HG03097 (cell line): Measurements from ENCODE around the gene SLC7A7.
"Not testable (repeated sequence)": the region's sequence is repeated elsewhere in the genome, so short reads cannot be mapped to it uniquely, and the experiment has no call there.

Experiments used
- ATAC-seq: cut with Tn5 transposase; IDR thresholded peaks from one replicate; pipeline ENCODE4 v1.9.1; 2021; ENCODE audit not compliant: unreplicated experiment, low FRiP score

SLC7A7 gene

DNA sequence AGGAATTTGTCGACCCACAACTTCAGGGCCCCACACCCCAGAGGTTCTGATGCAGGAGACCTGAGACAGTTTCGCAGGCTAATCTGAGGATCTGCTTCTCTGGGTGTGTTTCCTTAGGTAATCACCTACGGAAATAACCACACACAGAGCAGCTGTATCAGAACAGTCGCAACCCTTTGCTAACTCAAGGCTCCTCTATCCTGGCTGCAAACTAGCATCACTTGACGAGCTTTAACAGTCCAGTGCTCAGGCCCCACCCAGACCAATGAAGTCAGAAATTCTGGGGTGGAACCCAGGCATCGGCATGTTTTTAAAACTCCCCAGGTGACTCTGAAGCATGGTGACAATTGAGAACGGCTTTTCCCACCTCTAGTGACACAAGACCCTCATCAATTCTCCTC, 20.7 kb downstream of the SLC7A7 start:
- peak; percentile 34 for ATAC-seq

DNA sequence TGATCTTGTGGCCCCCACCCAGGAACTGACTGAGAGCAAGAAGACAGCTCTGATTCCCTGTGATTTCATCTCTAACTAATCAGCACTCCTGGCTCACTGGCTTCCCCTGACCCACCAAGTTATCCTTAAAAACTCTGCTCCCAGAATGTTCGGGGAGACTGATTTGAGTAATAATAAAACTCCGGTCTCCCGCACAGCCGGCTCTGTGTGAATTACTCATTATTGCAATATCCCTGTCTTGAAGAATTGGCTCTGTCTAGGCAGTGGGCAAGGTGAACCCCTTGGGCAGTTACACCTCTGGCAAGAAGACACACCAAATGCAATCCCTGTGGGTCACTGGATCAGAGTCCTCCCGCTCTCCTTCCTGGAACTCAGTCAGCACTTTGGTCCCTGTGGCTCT, 21.3 kb downstream of the SLC7A7 start:
- ATAC-seq, result no peak

DNA sequence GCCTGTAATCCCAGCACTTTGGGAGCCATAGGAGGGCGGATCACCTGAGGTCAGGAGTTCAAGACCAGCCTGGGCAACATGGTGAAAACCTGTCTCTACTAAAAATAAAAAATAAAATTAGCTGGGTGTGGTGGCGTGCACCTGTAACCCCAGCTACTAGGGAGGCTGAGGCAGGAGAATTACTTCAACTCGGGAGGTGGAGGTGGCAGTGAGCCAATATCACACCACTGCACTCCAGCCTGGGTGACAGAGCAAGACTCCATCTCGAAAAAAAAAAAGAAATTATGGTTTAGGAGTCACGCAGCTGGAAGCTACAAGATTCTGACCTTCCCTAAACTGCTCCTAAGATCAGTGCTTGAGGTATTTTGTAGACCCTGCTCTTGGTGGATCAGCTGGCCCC, 21.7 kb downstream of the SLC7A7 start:
- not testable (repeated sequence) for ATAC-seq

DNA sequence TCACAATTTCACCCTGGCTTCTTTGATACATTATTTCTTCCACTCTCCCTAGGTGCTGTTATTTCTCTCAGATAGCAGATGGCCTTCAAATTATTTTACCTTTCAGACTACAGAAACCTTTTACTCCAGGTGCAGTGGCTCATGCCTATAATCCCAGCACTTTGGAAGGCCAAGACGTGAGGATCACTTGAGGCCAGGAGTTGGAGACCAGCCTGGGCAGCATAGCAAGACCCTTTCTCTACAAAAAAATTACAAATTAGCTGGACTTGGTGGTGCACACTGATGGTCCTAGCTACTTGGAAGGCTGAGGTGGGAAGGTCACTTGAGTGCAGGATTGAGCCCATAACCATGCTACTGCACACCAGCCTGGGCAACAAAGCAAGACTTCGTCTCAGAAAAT, 23.1 kb downstream of the SLC7A7 start:
- no peak for ATAC-seq

DNA sequence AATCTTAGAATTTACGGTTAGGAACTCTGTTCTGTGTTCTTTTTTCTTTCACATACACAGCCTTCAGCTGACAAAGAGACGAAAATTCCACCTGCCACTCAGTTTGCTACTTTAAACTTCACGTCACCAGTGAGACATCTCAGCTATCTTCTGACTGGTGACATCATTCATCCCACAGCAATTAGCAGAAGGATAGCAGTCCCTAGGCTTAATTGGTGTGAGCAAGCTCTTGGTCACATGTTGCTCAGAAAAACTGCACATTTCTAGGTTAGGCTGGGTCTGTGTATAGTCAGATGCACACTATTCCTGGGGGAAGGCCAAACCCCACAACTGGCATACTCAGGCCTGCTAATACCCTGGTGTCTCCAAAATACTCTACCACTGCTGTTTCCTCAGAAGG, 23.9 kb downstream of the SLC7A7 start:
- ATAC-seq, result no peak

DNA sequence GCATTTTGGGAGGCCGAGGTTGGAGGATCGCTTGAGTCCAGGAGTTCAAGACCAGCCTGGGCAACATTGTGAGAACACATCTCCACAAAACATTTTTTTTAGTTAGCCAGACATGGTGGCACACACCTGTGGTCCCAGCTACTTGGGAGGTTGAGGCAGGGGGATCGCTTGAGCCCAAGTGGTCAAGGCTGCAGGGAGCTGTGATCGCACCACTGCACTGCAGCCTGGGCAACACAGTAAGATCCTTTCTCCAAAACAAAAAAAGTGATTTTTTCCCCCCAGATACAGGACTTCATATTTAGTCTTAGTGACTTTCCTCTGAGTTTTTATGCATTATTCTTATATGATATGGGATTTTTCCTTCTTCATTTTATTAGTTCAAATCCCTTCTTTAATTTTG, 28.6 kb downstream of the SLC7A7 start:
- ATAC-seq, result no peak

DNA sequence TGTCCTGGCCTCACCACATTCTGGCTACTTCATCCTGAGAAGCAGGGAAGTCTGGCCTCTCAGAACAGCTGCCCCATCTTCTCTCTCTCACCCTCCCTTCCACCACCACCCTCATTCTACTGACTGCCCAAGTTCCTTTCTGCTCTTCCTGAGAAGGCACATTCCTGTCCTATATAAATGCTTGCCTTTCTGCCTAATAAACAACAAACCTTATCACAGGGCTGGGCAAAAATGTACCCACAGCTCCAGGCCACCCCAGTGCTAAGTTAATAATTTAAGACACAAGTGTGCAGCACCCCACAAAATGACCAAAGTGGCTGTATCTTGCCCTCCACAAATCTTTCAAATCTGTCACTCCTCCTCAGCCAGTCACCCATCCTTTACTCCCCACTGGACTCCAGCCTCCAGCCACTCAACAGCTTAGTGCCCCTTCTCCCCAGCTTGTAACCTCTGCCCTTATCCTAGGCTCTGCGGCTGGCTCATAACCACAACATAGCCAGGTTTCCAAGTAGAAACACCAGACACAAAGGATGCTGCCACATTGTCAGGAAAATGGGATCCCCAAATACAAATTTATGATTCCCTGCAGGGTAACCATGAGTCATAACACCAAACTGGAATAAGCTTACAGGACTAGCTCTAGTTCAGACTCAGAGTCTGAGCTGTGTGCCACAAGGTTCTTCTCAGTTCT, 33.8 kb downstream of the SLC7A7 start:
- no peak for ATAC-seq

DNA sequence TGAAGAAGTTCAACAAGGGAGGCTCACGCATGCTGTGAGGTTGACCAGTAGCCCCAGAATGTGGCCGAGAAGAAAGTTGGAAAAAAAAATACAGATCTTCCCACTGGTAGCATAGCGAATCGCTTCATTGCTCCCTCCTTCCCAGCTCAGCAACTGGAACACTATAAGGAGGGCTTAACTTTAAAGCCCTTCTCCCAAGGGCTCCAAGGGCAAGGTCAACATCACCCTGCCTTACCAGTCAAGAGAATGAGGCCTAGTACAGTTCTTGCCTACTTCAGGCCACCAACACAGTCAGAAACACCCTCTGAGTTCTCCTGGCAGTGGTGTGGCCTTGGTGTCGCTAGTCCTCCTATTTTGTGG, 34.3 kb downstream of the SLC7A7 start:
- ATAC-seq, result no peak

DNA sequence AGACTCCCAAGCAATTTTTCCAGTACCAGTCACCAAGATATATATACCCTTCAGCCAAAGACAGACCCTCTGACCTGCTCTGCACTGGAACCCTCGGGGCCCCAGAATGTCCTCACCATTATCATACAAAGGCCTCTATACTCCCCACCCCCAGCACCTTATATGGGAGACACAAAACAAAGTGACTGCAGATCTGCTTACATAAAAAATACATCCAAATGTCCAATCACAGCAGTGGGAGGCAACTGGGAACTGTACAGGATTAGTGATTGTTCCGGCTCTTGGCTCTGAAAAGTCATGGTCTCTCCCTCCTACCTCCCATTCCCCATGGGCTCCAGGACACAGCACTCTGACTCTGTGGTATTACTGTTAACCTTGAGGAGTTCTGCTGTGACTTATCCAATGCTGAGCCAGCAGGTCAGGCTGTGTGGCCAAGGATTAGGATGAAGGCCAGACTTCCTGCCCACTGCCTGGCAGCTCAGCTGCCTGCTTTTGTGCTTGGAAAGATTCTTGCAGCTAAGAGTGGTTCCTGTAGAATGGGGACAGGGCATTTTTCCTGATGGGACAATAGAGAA, 35.0 kb downstream of the SLC7A7 start:
- no peak for ATAC-seq

DNA sequence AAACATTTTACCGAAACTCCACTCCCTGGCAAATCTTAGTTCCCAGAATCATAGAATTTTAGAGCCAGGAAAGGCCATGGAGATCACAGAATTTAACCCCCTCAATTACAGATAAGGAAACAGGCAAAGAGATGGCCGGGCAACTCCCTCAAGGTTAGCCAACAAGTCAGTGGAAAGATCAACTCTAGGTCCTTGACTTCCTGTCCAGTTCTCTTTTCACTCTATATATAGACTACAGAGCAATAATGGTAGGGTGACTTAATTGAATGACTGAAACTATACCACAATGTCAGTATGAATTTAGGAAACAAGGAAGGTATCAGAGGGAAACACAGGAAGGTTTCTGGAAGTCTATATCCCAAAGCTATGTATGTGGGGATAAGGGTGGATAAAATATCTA, 37.2 kb downstream of the SLC7A7 start:
- no peak for ATAC-seq

DNA sequence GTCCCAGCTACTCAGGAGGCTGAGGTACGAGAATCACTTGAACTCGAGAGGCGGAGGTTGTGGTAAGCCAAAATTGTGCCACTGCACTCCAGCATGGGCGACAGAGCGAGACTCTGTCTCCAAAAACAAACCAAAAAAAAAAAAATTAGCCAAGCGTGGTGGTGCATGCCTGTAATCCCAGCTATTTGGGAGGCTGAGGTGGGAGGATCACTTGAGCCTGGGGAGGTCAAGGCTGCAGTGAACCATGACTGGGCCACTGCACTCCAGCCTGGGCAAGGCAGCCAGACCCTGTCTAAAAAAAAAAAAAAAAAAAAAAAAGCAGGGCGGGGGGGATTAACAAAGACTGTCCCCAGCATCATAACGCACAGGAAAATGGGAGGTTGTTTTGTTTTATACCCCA, 38.4 kb downstream of the SLC7A7 start:
- not testable (repeated sequence) for ATAC-seq

DNA sequence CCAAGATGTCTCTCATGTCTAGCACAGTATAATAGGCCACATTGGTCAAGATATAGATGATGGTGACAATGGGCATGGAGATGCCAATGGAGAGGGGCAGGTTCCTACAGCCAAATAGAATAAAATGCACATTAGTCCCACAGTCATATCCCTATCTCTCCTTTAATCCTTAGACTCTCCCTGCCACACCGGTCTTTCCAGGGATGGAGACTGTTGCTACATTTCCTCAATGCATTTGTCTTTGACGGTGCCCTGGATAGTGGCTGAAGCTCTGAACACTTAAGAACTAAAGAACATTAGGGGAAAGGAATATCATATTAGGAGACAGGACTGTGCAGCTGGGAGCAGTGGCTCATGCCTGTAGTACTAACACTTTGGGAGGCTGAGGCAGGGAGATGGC, 39.0 kb downstream of the SLC7A7 start:
- no peak for ATAC-seq

DNA sequence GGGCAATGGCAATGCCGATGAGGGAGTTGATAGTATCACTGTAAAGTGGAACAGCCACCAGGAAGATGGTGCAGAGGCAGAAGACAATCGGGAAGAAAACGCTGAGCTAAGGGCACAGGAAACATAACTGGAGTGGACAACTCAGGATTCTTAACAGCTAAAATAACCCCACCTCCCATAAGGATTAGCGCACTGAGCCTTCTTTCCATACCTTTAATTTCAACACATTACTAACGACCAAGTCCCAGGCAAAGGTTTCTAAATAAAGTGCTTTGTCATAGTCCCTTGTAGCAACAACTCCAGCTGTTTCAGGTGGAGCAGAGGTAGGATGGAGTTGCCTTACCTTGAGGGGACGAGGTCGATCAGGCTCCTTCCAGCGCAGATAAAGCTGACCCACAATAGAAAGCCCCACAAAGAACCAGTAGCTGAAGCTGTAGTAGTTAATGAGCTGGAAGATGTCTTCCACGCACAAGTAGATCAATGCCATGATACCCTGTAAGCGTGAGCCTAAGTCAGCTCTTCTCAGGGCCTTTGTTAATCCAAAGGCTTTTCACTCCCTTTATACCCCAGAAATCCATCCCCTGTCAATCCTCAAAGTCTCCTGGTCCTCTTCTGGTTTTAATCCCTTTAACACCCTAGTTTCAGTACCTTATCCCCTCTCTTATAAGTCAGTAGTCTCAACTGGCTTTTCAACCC, 41.1 kb downstream of the SLC7A7 start:
- ATAC-seq, result no peak

DNA sequence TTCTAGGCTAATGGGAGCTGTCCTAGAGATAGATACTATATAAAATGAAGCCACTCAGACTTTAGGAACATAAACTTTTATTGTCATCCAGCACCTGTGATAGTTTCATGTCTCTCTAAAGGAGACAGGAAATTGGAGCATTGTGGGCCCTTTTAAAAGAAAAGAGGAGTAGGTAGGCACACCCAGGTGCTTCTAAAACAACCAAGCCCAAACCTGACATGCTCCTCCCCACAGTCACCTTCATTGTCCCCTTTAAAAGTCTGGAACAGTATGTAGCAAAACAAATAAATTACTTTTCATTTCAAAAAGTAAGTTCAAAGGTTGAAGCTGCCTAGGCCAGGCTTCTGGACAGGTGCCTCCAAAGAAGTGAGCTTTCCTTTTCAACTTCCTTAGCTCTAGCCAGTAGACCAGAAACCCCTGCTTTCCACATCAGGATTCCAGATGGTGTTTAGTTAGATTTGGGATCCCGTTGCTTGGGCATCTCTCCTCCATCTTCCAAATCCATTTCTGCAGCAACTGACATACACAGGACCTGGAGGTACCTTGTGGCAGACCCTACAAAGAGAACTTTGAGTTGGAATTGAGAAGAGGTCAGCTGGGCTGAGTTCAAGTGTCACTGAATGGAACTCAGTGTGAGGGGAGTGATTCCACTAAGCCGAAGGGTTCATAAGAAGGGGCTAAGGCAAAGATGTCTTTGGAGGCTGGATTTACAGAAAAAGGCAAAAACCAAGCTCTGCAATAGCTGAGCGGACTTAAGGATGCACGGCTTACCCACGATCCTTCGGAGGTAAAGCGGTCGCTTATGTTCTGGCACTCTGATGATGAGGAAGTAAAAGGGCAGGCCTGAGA, 41.8 kb downstream of the SLC7A7 start:
- ATAC-seq, result no peak

DNA sequence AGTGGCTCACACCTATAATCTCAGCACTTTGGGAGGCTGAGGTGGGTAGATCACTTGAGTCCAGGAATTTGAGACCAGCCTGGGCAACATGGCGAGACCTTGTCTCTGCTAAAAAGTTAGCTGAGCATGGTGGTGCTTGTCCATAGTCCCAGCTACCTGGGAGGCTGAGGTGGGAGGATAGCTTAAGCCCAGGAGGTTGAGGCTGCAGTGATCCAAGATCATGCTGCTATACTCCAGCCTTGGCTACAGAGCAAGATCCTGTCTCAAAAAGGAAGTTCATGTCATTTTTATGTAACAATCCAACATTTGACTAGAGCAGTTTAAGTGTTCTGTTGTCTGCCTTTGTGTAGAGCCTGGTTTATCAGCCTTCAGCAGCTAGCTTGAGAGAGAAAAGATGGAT, 42.5 kb downstream of the SLC7A7 start:
- ATAC-seq, result no peak

DNA sequence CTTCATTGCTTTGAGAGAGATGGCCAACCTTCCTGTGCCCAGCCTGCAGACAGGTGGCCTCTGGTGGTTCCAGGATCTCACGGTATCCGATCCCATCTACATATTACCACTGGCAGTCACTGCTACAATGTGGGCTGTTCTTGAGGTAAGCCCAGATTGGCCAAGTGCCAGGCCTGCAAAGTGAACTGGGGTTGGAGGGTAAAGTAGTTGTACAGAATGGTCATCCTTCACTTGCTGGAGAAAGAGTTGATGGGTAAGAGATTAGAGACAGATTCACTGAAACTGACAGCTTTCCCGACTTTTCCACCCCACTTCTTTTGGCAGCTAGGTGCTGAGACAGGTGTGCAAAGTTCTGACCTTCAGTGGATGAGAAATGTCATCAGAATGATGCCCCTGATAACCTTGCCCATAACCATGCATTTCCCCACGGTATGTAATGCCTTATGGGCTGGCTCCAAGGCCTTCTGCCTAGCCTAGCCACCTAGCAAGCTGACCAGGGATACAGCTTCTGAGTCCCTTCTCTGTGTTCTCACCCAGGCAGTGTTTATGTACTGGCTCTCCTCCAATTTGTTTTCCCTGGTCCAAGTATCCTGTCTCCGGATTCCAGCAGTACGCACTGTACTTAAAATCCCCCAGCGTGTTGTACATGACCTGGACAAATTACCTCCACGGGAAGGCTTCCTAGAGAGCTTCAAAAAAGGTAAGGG, 44.6 kb downstream of the SLC7A7 start:
- ATAC-seq, result no peak

DNA sequence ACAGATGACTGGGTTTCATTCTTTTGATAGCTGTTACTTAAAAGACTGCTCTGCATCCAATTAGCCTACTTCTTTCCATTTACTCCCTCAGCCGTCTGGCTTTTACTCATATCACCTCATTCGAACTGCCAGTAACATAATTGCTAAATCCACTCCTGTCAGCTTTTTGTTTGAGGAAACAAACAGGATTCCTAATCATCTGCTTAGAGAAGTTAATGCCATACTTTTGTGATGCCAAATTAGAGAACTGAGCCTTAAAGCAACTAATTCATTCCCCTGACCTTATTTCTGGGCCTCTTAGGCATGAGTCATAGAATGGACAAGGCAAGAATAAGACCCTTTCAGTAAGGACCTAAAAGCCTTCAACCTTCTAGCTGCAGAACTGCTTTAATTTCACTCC, 45.9 kb downstream of the SLC7A7 start:
- no peak for ATAC-seq

DNA sequence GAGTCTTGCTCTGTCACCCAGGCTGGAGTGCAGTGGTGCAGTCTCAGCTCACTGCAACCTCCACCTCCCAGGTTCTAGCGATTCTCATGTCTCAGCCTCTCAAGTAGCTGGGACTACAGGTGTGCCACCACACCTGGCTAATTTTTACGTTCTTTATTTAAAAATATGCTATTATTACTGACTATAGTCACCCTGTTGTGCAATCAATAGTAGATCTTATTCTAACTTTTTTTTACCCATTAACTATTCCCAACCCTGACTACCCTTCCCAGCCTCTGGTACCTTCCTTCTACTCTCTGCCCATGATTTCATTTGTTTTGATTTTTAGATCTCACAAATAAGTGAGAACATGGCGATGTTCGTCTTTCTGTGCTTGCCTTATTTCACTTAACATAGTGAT, 46.3 kb downstream of the SLC7A7 start:
- ATAC-seq, result no peak

DNA sequence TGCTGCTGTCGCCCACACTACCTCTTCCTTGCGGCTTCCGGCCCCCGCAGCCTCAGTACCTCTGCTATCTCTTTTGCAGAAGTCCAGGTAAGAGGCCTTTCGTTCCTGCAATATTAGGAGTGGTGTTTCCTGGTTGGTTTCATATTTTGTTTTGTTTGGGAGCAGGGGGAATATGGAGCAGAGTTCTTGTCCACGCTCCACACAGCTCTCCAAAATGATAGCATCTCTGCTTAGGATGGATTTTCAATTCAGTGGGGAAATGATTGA, 48.0 kb downstream of the SLC7A7 start:
- ATAC-seq, result peak; percentile 19

DNA sequence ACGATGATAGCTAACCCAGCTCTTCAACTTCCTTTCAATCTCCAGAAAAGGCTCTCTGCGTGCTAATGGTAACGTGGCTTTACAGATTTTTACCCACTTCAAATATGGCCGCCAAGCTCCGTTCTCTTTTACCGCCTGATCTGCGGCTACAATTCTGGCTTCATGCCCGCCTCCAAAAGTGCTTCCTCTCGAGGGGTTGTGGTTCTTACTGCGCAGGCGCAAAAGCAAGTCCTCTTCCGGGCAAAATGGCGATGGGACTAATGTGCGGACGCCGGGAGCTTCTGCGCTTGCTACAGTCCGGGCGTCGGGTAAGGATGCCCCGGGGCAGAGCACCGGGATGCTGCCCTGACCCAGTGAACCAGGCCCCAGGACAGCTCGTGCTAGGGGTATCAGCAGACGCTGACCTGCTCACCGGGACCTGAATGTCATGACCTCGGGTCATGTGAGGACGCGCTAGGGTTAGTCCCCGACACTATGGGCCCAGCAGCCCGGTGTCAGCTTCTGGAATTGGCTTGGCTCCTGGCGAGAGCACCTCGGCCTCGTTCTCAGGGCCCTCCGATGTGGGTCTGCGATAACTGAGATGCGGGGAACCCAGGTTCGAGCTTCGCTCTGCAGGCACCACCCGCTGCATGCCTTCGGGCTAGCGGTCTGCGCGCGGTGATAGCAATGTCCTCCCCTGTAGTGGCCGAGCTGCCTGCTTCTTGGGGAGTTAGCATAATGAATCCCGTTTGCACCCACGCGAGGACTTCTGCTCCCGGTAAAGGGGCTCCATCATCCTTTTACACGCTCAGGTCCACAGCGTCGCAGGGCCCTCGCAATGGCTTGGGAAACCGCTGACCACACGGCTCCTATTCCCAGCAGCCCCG, 48.5 kb downstream of the SLC7A7 start, which contains the start of gene OXA1L:
Gene OXA1L (plus strand): TSS at position 232 of the 866 bp plus-strand sequence. CDS start 14 bp downstream, at position 246.
- ATAC-seq, result peak; percentile 73
